SK-N-SH (cell line): ENCODE data around the gene IL13.
"Not testable (repeated sequence)": the region's sequence is repeated elsewhere in the genome, so short reads cannot be mapped to it uniquely, and the experiment has no call there.

Experiments
- CTCF ChIP-seq: fragments of 200-600 bp; sonication (generic); IDR thresholded peaks from 2 replicates; pipeline ENCODE4 v1.6.1; 2017; ENCODE audit warnings: antibody characterized with exemption, mild to moderate bottlenecking, moderate library complexity
- EP300 ChIP-seq, 2 experiments: IDR thresholded peaks; 2 replicates each; pipeline versions ENCODE4 v1.4.0 to v1.6.1; 2012; ENCODE audit warnings: borderline replicate concordance in 1 of 2, low read depth in 1 of 2, low read length in 1 of 2
- FOXM1 ChIP-seq: IDR thresholded peaks from 2 replicates; pipeline ENCODE4 v1.4.0; 2012; ENCODE audit warnings: low read depth, mild to moderate bottlenecking
- MAX ChIP-seq: IDR thresholded peaks from 2 replicates; pipeline ENCODE4 v1.4.0; 2012; ENCODE audit warnings: low read depth
- PBX3 ChIP-seq: IDR thresholded peaks from 2 replicates; pipeline ENCODE4; 2012
- RAD21 ChIP-seq: IDR thresholded peaks from 2 replicates; pipeline ENCODE4 v1.6.1; 2012; ENCODE audit warnings: mild to moderate bottlenecking, low read length
- REST ChIP-seq: IDR thresholded peaks from 2 replicates; pipeline ENCODE4 v1.6.1; 2012; ENCODE audit warnings: mild to moderate bottlenecking, low read depth, low read length, moderate library complexity
- RFX5 ChIP-seq: IDR thresholded peaks from 2 replicates; pipeline ENCODE4 v1.6.1; 2012; ENCODE audit warnings: mild to moderate bottlenecking, improper control_type of control experiment, low read length
- TAF1 ChIP-seq: IDR thresholded peaks from 2 replicates; pipeline ENCODE4 v1.6.1; 2012; ENCODE audit warnings: low read depth, mild to moderate bottlenecking, low read length, moderate library complexity, borderline replicate concordance
- TF ChIP-seq, protein P1 (sequence below): IDR thresholded peaks from 2 replicates; pipeline ENCODE4 v1.4.0; 2012; ENCODE audit warnings: low read depth, borderline replicate concordance

DNA sequence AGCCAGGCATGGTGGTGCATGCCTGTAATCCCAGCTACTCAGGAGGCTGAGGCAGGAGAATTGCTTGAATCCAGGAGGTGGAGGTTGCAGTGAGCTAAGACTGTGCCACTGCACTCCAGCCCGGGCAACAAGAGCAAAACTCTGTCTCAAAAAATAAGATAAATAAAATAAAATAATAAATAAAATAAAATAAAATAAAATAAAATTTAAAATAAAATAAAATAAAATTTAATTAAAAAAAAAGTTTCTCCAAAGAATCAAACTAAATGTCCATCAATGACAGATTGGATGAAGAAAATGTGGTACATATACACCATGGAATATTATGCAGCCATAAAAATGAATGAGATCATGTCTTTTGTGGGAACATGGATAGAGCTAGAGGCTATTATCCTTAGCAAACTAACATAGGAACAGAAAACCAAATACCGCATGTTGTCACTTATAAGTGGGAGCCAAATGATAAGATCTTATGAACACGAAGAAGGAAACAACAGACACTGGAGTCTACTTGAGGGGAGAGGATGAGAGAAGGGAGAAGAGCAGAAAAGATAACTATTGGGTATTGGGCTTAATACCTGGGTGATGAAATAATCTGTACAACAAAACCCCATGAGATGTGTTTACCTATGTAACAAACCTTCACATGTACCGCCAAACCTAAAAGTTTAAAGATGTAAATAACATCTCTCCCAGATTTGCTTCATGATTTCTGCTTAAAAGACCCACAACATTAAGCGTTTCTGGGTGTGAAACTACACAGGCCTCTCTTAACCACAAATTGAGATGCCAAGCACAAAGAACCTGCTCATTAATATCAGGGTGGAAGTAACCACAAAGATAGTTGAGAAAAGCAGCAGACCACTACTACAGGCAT is 34.0 kb downstream of the IL13 start:
- not testable (repeated sequence) for TF ChIP-seq RAD21; EP300 (IDR thresholded peaks at IDR 0.05; ENCODE audit: borderline replicate concordance in 1 of 2, low read depth in 1 of 2, low read length in 1 of 2); CTCF; REST; TAF1; MAX; FOXM1; RFX5; PBX3
- TF ChIP-seq, protein P1, sequence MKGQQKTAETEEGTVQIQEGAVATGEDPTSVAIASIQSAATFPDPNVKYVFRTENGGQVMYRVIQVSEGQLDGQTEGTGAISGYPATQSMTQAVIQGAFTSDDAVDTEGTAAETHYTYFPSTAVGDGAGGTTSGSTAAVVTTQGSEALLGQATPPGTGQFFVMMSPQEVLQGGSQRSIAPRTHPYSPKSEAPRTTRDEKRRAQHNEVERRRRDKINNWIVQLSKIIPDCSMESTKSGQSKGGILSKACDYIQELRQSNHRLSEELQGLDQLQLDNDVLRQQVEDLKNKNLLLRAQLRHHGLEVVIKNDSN, result not testable (repeated sequence)
